Ovary (tissue), 3 donors: ENCODE data around the gene GARIN1A.

Experiments
- POLR2A ChIP-seq: fragments of 450-650 bp; IDR thresholded peaks from one replicate; pipeline ENCODE4 v1.6.1; 2017; ENCODE audit warnings: antibody characterized with exemption, mild to moderate bottlenecking, moderate library complexity
- TF ChIP-seq, protein P1 (sequence below), 3 donors: fragments of 450-650 bp in 2 of 3; fragments of 200-600 bp in 1 of 3; IDR thresholded peaks; one replicate each; pipeline versions ENCODE4 v1.5.1 to v1.8.0; 2016 to 2022; ENCODE audit warnings: antibody characterized with exemption in 3 of 3, mild to moderate bottlenecking in 1 of 3
- donor health status: DM: no; HTN: no; CAD: no.

- TF ChIP-seq, protein P1, sequence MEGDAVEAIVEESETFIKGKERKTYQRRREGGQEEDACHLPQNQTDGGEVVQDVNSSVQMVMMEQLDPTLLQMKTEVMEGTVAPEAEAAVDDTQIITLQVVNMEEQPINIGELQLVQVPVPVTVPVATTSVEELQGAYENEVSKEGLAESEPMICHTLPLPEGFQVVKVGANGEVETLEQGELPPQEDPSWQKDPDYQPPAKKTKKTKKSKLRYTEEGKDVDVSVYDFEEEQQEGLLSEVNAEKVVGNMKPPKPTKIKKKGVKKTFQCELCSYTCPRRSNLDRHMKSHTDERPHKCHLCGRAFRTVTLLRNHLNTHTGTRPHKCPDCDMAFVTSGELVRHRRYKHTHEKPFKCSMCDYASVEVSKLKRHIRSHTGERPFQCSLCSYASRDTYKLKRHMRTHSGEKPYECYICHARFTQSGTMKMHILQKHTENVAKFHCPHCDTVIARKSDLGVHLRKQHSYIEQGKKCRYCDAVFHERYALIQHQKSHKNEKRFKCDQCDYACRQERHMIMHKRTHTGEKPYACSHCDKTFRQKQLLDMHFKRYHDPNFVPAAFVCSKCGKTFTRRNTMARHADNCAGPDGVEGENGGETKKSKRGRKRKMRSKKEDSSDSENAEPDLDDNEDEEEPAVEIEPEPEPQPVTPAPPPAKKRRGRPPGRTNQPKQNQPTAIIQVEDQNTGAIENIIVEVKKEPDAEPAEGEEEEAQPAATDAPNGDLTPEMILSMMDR (IDR thresholded peaks at IDR 0.05), result no peak
- TF ChIP-seq POLR2A, result no peak
These were observed 16.4 kb downstream of the GARIN1A start for GRCh38 chr7:128688492-128688891.
